HUES48 (cell line): ENCODE results near the gene ITPK1.

Experiments
- H3K27ac ChIP-seq: one replicate; pipeline ENCODE4 v1.7.0; 2013; ENCODE audit warnings: low read depth, low read length, inconsistent platforms
- H3K27me3 ChIP-seq: 2 replicates; pipeline ENCODE4 v1.6.1; 2013; ENCODE audit warnings: mild to moderate bottlenecking, low read length; ENCODE audit not compliant: control insufficient read depth, insufficient read depth
- H3K36me3 ChIP-seq: 2 replicates; pipeline ENCODE4 v1.6.1; 2013; ENCODE audit warnings: low read length; ENCODE audit not compliant: control insufficient read depth, insufficient read depth
- H3K4me1 ChIP-seq: 2 replicates; pipeline ENCODE4 v1.6.1; 2013; ENCODE audit warnings: mild to moderate bottlenecking, low read length; ENCODE audit not compliant: control insufficient read depth, insufficient read depth
- H3K4me3 ChIP-seq: 2 replicates; pipeline ENCODE4 v1.5.1; 2013; ENCODE audit warnings: mild to moderate bottlenecking, low read depth, low read length
- H3K9ac ChIP-seq: 2 replicates; pipeline ENCODE4 v1.6.1; 2013; ENCODE audit warnings: mild to moderate bottlenecking, low read depth, low read length, moderate library complexity
- H3K9me3 ChIP-seq: 2 replicates; pipeline ENCODE4 v1.6.1; 2013; ENCODE audit warnings: low read length; ENCODE audit not compliant: control insufficient read depth, insufficient read depth

The ITPK1 gene

GRCh38 chr14:93079321-93079720 is 36.4 kb downstream of the ITPK1 start:
- Histone ChIP-seq H3K27me3 (no peaks in the 10 kb centered on the region), H3K4me3 (no peak overlapping the region), H3K9ac (no peak overlapping the region), H3K4me1 (no peaks in the 10 kb centered on the region), H3K27ac (no peak overlapping the region), H3K9me3 (no peaks in the 10 kb centered on the region), H3K36me3 (no peaks in the 10 kb centered on the region)

DNA sequence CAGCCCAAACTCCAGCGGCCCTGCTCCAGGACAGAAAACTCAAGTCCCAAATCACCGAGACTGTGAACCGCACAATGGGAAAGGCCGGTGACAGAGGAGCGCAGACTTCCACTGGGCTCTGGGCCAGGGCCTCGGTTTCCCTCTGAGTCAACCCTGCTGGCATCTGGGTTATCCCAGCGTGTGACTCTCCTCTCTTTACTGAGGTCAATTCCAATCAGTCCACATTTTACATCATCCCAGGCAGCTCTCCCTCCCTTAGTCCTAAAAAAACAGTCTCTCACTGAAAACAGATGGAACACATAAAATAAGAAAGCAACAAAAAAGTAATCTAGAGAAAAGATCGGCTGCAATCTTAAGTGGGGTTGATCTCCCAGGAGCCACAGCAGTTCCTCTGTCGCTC is 36.9 kb downstream of the ITPK1 start:
- Histone ChIP-seq H3K9ac (no peak overlapping the region), H3K36me3 (no peaks in the 10 kb centered on the region), H3K27ac (no peak overlapping the region), H3K4me1 (no peaks in the 10 kb centered on the region), H3K4me3 (no peak overlapping the region), H3K9me3 (no peaks in the 10 kb centered on the region), H3K27me3 (no peaks in the 10 kb centered on the region)

DNA sequence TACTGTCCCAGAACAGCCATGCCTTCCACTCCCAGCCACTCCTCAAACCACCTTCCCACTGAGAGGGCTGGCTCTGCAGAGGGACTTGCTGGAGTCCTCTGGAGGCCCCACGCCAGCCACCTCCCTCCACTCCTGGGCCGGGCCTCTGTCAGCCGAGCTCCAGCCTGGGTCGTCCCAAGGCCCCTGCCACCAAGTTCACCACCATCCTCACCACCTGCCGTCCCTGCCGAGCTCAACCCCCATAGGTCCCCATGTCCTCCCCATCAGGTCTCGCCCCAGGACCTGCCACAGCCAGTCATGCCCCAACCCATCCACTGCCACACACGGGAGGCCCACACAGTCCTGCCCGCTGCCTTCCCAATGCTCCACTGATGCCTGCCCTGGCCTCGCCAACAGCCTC is 39.0 kb downstream of the ITPK1 start:
- no peaks in the 10 kb centered on the region for H3K27me3 ChIP-seq
- no peaks in the 10 kb centered on the region for H3K4me1 ChIP-seq
- H3K9ac ChIP-seq = no peak overlapping the region
- H3K9me3 ChIP-seq = no peaks in the 10 kb centered on the region
- no peak overlapping the region for H3K4me3 ChIP-seq
- H3K27ac ChIP-seq = no peak overlapping the region
- H3K36me3 ChIP-seq = no peaks in the 10 kb centered on the region

DNA sequence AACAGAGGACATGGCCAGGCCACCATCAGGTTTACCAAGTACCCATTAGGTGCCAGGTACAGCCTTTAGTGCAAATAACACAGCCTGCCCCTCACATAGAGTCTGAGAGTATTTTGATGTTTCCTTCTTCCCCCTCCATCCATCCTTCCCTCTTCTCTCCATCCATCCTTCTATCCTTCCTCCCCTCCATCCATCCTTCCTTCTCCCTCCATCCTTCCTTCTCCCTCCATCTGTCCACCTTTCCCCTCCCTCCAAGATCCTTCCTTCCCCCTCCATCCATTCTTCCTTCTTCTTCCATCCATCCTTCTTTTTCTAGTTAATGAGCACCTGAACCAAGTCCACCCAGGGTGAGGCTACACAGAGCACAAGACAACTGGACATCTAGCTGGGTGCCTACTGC is 39.8 kb downstream of the ITPK1 start:
- no peaks in the 10 kb centered on the region for H3K36me3 ChIP-seq
- no peak overlapping the region for H3K9ac ChIP-seq
- H3K4me3 ChIP-seq = no peak overlapping the region
- no peaks in the 10 kb centered on the region for H3K27me3 ChIP-seq
- H3K27ac ChIP-seq = no peak overlapping the region
- H3K4me1 ChIP-seq = no peaks in the 10 kb centered on the region
- no peaks in the 10 kb centered on the region for H3K9me3 ChIP-seq

DNA sequence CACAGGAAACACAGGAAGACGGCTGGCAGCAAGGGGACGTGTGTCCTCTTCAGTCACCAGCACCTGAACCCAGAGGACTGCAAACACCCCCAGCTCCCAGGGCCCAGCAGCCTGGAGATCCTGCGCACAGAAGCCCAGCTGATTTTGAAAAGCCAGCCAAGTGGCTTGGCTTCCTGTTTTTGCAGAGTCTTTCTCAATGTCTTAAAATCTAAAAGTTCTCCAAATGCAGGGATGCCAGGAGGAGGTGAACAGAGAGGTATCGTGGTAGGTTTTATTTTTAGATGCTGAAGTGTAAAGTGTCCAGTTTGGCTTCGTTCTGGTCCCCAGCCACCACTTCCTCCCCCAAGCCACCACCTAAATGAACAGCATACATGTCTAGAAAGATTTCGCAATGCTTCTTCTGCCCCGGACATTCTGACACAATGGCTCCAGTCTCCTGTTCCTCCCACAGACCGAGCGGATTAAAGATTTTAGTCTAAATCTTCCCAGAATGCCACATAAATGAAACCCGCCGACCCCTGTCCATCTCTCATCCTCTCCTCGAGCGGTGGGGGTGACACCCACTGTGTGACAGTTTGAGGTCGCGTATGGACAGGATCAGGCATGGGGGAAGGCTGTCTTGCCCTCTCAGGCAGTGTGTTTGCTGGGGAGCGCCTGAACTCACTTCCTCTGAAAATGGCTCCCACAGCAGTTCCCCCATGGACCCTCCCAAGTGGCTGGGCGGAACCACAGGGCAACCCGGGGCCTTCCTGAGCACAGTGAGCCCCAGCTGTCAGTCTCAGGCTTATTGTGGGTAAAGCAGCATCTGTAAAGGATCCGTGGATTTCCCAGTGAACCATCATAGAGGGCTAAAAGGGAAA is 41.6 kb downstream of the ITPK1 start:
- Histone ChIP-seq H3K9me3 (no peaks in the 10 kb centered on the region), H3K4me3 (no peak overlapping the region), H3K9ac (no peak overlapping the region), H3K4me1 (no peaks in the 10 kb centered on the region), H3K27ac (no peak overlapping the region), H3K36me3 (no peaks in the 10 kb centered on the region), H3K27me3 (no peaks in the 10 kb centered on the region)

DNA sequence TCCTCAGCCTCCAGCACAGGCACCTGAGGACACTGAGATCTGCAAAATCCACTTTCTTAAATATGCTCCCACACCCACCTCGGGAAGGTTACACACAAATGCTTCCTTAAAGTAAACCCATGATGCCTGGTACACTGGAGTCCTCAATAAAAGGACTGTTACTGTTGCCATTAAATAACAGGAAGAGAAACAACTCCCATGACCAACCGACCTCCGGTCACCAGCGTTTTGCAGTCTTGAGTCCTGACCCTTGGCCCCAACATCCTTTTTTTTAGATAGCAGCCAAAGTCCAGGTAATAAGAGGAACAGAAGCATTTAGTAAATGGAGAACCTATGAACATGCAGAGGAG is 42.4 kb downstream of the ITPK1 start:
- Histone ChIP-seq H3K36me3 (no peaks in the 10 kb centered on the region), H3K9ac (no peak overlapping the region), H3K27ac (no peak overlapping the region), H3K27me3 (no peaks in the 10 kb centered on the region), H3K9me3 (no peaks in the 10 kb centered on the region), H3K4me1 (no peaks in the 10 kb centered on the region), H3K4me3 (no peak overlapping the region)

DNA sequence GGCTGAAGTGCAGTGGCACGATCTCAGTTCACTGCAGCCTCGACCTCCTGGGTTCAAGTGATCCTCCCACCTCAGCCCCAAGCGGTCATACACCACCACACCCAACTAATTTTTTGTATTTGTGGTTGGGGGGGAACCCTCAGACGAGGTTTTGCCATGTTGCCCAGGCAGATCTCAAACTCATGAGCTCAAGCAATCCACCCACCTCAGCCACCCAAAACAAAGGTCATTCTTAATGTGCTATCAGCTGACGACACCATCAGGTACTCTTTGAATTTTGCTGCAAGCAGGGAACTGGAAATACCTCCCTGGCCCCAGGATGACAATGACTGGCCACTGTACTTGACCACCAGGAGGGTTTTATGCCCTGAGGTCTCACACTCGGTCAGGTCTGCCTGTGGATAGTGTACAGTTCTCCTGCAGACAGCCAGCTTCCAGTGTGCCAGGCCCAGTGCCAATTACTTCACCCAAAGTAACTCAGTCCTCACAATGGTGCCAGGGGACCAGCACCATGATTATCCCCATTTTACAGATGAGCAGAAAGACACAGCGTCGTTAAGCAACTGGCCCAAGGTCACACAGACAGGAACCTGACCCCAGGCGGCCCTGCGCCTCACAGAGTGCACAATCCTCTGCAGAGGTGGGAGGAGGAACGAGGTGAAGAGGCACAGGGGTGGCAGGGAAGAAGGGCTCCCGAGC is 42.9 kb downstream of the ITPK1 start:
- Histone ChIP-seq H3K4me3 (no peak overlapping the region), H3K27me3 (no peaks in the 10 kb centered on the region), H3K4me1 (no peaks in the 10 kb centered on the region), H3K27ac (no peak overlapping the region), H3K36me3 (no peaks in the 10 kb centered on the region), H3K9ac (no peak overlapping the region), H3K9me3 (no peaks in the 10 kb centered on the region)

DNA sequence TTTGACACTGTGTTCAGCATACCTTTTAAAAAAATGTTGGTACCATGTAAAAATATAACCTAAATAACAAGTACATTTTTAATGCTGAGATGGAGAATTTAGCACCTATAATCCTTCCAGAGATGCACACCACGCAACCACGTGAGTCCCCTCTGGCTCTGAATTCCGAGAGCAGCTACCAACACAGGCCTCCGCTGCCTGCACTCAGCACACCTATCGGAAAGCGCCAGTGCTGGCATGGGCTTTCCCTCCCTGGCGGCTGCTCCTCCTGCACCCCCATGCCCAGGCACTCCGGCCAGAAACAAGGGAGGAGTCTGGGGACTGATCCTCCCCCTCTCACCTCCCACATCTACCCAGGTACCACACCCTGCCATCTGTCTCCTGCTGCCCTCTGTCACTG is 47.0 kb downstream of the ITPK1 start:
- no peaks in the 10 kb centered on the region for H3K27me3 ChIP-seq
- no peak overlapping the region for H3K27ac ChIP-seq
- H3K9me3 ChIP-seq = no peaks in the 10 kb centered on the region

GRCh38 chr14:93067088-93067487 is 48.6 kb downstream of the ITPK1 start:
- no peak overlapping the region for H3K4me3 ChIP-seq
- no peaks in the 10 kb centered on the region for H3K4me1 ChIP-seq
- H3K9me3 ChIP-seq = no peaks in the 10 kb centered on the region
- no peak overlapping the region for H3K27ac ChIP-seq
- H3K9ac ChIP-seq = no peak overlapping the region
- no peaks in the 10 kb centered on the region for H3K27me3 ChIP-seq
- H3K36me3 ChIP-seq = peaks cover 5% of the 10 kb centered on the region; the same call in 1 of the 2 replicates

More for the DNA sequence above, 47.0 kb downstream of the ITPK1 start:
- Histone ChIP-seq H3K4me1 (no peaks in the 10 kb centered on the region), H3K36me3 (peaks cover 5% of the 10 kb centered on the region; the same call in 1 of the 2 replicates), H3K9ac (no peak overlapping the region), H3K4me3 (no peak overlapping the region)

GRCh38 chr14:93065272-93065730 is 50.4 kb downstream of the ITPK1 start:
- H3K4me1 ChIP-seq = peaks cover 2% of the 10 kb centered on the region; the same call in 1 of the 2 replicates
- H3K27me3 ChIP-seq = no peaks in the 10 kb centered on the region
- no peak overlapping the region for H3K9ac ChIP-seq
- peaks cover 5% of the 10 kb centered on the region; the same call in 1 of the 2 replicates for H3K36me3 ChIP-seq
- H3K4me3 ChIP-seq = no peak overlapping the region
- H3K9me3 ChIP-seq = no peaks in the 10 kb centered on the region
- no peak overlapping the region for H3K27ac ChIP-seq
